Keratinocyte (primary cell): ENCODE measurements around the gene ZFX. TPM values are rescaled to one million over a fixed set of nuclear protein-coding genes. Genes with fewer than 3 reads are reported as not detected.

Source experiments
- DNase-seq: peaks from one replicate; pipeline ENCODE4 v3.0.0-alpha.2; 2011; ENCODE audit warnings: low read depth, missing footprints, low spot score
- FAIRE-seq: peaks from 2 replicates; lab custom pipeline; 2011; peaks lifted over from hg19 to GRCh38; lab: Jason Lieb, UNC
- H2AFZ ChIP-seq: 2 replicates; pipeline ENCODE4 v1.6.0; 2012; ENCODE audit warnings: low read length, control low read depth, inconsistent platforms; ENCODE audit not compliant: control insufficient read depth
- H3K27ac ChIP-seq: 2 replicates; pipeline ENCODE4 v1.5.1; 2011; ENCODE audit warnings: low read length; ENCODE audit not compliant: control insufficient read depth, insufficient read depth
- H3K27me3 ChIP-seq: 3 replicates; pipeline ENCODE4 v1.6.0; 2011; ENCODE audit warnings: low read length; ENCODE audit not compliant: control insufficient read depth, insufficient read depth; ENCODE audit errors: extremely low read depth
- H3K36me3 ChIP-seq, 2 experiments: 2 replicates in 1 of 2; 3 replicates in 1 of 2; pipeline ENCODE4 v1.5.1; 2011; ENCODE audit warnings: low read length in 2 of 2, mild to moderate bottlenecking in 1 of 2; ENCODE audit not compliant: control insufficient read depth in 2 of 2, insufficient read depth in 2 of 2; ENCODE audit errors: extremely low read depth in 1 of 2
- H3K4me1 ChIP-seq: 3 replicates; pipeline ENCODE4 v1.5.1; 2011; ENCODE audit warnings: low read length; ENCODE audit not compliant: control insufficient read depth, insufficient read depth; ENCODE audit errors: extremely low read depth
- H3K4me2 ChIP-seq: 3 replicates; pipeline ENCODE4 v1.6.0; 2011; ENCODE audit warnings: low read depth, low read length; ENCODE audit not compliant: control insufficient read depth, insufficient read depth; ENCODE audit errors: extremely low read depth
- H3K4me3 ChIP-seq, 3 experiments: fragments of 200-600 bp in 1 of 3; sonication (generic) in 1 of 3; 2 replicates in 2 of 3; 3 replicates in 1 of 3; pipeline ENCODE4 v1.5.1; 2011 to 2016; ENCODE audit warnings: low read length in 3 of 3, mild to moderate bottlenecking in 3 of 3, control low read depth in 2 of 3, inconsistent platforms in 1 of 3, low read depth in 1 of 3, mixed read lengths in 1 of 3, mixed run types in 1 of 3, moderate library complexity in 1 of 3; ENCODE audit not compliant: control insufficient read depth in 2 of 3, insufficient read depth in 2 of 3; ENCODE audit errors: extremely low read depth in 1 of 3
- H3K79me2 ChIP-seq: 2 replicates; pipeline ENCODE4 v1.6.0; 2012; ENCODE audit warnings: low read length; ENCODE audit not compliant: control insufficient read depth, insufficient read depth
- H3K9ac ChIP-seq: 3 replicates; pipeline ENCODE4 v1.6.0; 2011; ENCODE audit warnings: low read length; ENCODE audit not compliant: control insufficient read depth, insufficient read depth; ENCODE audit errors: extremely low read depth
- H3K9me1 ChIP-seq: 3 replicates; pipeline ENCODE4 v1.6.0; 2011; ENCODE audit warnings: low read length; ENCODE audit not compliant: control insufficient read depth, insufficient read depth; ENCODE audit errors: extremely low read depth
- H3K9me3 ChIP-seq: 2 replicates; pipeline ENCODE4 v1.5.1; 2012; ENCODE audit warnings: low read depth, low read length; ENCODE audit not compliant: control insufficient read depth
- H4K20me1 ChIP-seq: 3 replicates; pipeline ENCODE4 v1.6.0; 2011; ENCODE audit warnings: low read length; ENCODE audit not compliant: control insufficient read depth, insufficient read depth; ENCODE audit errors: extremely low read depth
- EZH2 ChIP-seq: IDR thresholded peaks from one replicate; pipeline ENCODE4 v1.6.1; 2012; ENCODE audit warnings: inconsistent platforms, mild to moderate bottlenecking, low read length, moderate library complexity
- dilution Hi-C: fragments of 300-500 bp; cut with MboI; formaldehyde crosslinking; loops from one replicate; pipeline ENCODE4 v1.7.0; 2020; ENCODE audit warnings: low sequenced_read_pairs; ENCODE audit not compliant: extremely low pct_ligation_motif_present
- polyA plus RNA-seq, 5 experiments: library from polyadenylated mRNA; depleted of rRNA in 3 of 5; stranded (reverse) in 3 of 5; stranded (forward) in 1 of 5; unstranded in 1 of 5; fragments of >200 nt; gene quantifications; 1 replicate in 1 of 5; 2 replicates in 3 of 5; 3 replicates in 1 of 5; pipeline versions ENCODE4 v1.2.1 to v1.2.3, GENCODE V29; 2011 to 2012; ENCODE audit warnings: missing spikeins in 2 of 5, low read depth in 1 of 5, low replicate concordance in 1 of 5
- TF ChIP-seq, protein P1 (sequence below), 3 experiments: IDR thresholded peaks in 1 of 3; conservative IDR thresholded peaks in 1 of 3; optimal IDR thresholded peaks in 1 of 3; 2 replicates in 2 of 3; 3 replicates in 1 of 3; pipeline versions ENCODE3 to v1.5.1; 2011; ENCODE audit warnings: low read length in 3 of 3, mild to moderate bottlenecking in 3 of 3, moderate library complexity in 2 of 3, control low read depth in 1 of 3, inconsistent platforms in 1 of 3; ENCODE audit not compliant: insufficient read depth in 2 of 3; ENCODE audit errors: extremely low read depth in 1 of 3

The ZFX gene
- polyA plus RNA-seq, 1 donor (not counting 4 experiments of a cell fraction or from before 2014, with no cell fraction given) = 24.3 TPM

DNA sequence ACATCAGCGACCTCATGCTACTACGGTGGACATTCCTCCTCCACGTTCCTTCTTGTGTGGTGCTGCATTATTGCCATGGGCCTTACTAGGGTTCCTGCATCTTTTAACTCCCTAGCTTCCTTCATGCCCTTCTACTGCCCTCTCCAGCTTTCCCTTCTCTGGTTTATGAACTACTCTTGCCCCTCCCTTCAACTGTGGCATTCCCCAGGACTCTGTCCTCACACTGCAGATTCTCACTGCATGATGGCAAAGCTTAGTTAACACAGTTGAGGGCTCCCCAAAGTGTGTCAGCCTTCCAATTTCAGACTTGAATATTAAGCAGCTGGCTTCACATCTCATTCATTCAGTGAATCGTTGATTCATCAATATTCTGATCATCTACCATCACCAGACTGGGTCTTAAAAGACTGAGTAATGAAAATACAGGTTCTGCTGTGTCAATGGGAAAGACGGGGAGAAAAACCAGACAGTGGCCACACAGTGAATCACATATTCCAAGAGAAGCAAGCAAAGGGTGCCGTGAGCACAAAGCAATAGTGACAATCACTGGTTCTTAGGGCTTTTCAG, 53.0 kb downstream of the ZFX start:
- dilution Hi-C loops = loop anchor here (5.0 kb wide), 1 partner anchor 40 kb away; no protein-coding TSS in a partner anchor
- Histone ChIP-seq H2AFZ (no peak overlapping the region), H3K27me3 (no peaks in the 10 kb centered on the region), H3K4me1 (peaks cover 10% of the 10 kb centered on the region), H3K4me3 (no peak overlapping the region), H3K4me2 (no peak overlapping the region), H3K79me2 (peaks cover 74% of the 10 kb centered on the region), H3K9ac (no peak overlapping the region), H3K9me3 (no peaks in the 10 kb centered on the region), H3K27ac (no peak overlapping the region), H4K20me1 (no peaks in the 10 kb centered on the region), H3K9me1 (peaks cover 2% of the 10 kb centered on the region), H3K36me3 (peaks cover 2 to 4% of the 10 kb centered on the region in 2 experiments)
- TF ChIP-seq, protein P1, sequence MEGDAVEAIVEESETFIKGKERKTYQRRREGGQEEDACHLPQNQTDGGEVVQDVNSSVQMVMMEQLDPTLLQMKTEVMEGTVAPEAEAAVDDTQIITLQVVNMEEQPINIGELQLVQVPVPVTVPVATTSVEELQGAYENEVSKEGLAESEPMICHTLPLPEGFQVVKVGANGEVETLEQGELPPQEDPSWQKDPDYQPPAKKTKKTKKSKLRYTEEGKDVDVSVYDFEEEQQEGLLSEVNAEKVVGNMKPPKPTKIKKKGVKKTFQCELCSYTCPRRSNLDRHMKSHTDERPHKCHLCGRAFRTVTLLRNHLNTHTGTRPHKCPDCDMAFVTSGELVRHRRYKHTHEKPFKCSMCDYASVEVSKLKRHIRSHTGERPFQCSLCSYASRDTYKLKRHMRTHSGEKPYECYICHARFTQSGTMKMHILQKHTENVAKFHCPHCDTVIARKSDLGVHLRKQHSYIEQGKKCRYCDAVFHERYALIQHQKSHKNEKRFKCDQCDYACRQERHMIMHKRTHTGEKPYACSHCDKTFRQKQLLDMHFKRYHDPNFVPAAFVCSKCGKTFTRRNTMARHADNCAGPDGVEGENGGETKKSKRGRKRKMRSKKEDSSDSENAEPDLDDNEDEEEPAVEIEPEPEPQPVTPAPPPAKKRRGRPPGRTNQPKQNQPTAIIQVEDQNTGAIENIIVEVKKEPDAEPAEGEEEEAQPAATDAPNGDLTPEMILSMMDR (optimal IDR thresholded peaks at IDR 0.05 in 1 of 3, IDR thresholded peaks at IDR 0.05 in 1 of 3, conservative IDR thresholded peaks at IDR 0.05 in 1 of 3; ENCODE audit: extremely low read depth in 1 of 3, insufficient read depth in 2 of 3, low read length in 3 of 3) = no peak
- no peak for TF ChIP-seq EZH2
- DNase-seq = no peak
- FAIRE-seq = no peak

- Histone ChIP-seq H3K9ac (no peak overlapping the region), H3K9me1 (peaks cover 2% of the 10 kb centered on the region), H2AFZ (no peak overlapping the region), H3K9me3 (no peaks in the 10 kb centered on the region), H3K4me1 (peaks cover 13% of the 10 kb centered on the region), H3K27ac (no peak overlapping the region), H3K4me2 (no peak overlapping the region), H4K20me1 (no peaks in the 10 kb centered on the region), H3K27me3 (no peaks in the 10 kb centered on the region), H3K79me2 (peaks cover 71% of the 10 kb centered on the region), H3K36me3 (peaks cover 5 to 6% of the 10 kb centered on the region in 2 experiments), H3K4me3 (no peak overlapping the region)
- no peak for TF ChIP-seq EZH2
- TF ChIP-seq, protein P1 (optimal IDR thresholded peaks at IDR 0.05 in 1 of 3, IDR thresholded peaks at IDR 0.05 in 1 of 3, conservative IDR thresholded peaks at IDR 0.05 in 1 of 3; ENCODE audit: extremely low read depth in 1 of 3, insufficient read depth in 2 of 3, low read length in 3 of 3) = no peak
- DNase-seq = no peak
- no peak for FAIRE-seq
- dilution Hi-C loops = loop anchor here (5.0 kb wide), 1 partner anchor 41 kb away; no protein-coding TSS in a partner anchor
Observed at GRCh38 chrX:24203072-24203808, 53.7 kb downstream of the ZFX start.
